Activated T-cell treated with anti-CD3 and anti-CD28 coated beads, Interleukin-2, amount 50 U/mL, for 1 hour (primary cell): ENCODE results near the gene CMTM5.
"Not testable (repeated sequence)": the region's sequence is repeated elsewhere in the genome, so short reads cannot be mapped to it uniquely, and the experiment has no call there.

Source experiments
- DNase-seq: peaks from one replicate; pipeline ENCODE4 v3.0.0-alpha.2; 2020

The CMTM5 gene

GRCh38 chr14:23379366-23380196 is 2.7 kb downstream of the CMTM5 start:
- DNase-seq: peak; percentile 76

GRCh38 chr14:23380197-23380914 is 3.5 kb downstream of the CMTM5 start:
- no peak for DNase-seq

- no peak for DNase-seq
Observed at GRCh38 chr14:23380976-23381375, 4.1 kb downstream of the CMTM5 start.

DNA sequence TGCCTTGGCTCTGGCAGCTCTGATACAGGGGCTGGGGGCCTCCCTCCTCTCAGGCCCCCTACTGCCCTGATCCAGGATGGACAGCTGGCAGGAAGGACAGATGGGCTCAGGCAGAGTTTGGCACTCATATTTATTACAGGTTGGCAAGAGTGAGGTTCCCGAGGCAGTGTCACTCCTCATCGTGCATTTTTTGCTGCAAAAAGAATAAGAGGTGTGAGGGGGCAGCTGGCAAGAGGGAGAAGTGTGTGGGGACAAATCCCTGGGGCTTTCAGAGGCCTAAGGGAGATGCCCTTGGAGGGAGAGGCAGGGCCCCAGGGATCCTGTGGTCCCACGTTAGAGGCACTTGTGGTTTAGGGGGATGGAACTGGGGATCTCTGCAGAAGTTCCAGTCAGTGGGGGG is 5.0 kb downstream of the CMTM5 start:
- no peak for DNase-seq

GRCh38 chr14:23382276-23382675 is 5.4 kb downstream of the CMTM5 start:
- no peak for DNase-seq

DNA sequence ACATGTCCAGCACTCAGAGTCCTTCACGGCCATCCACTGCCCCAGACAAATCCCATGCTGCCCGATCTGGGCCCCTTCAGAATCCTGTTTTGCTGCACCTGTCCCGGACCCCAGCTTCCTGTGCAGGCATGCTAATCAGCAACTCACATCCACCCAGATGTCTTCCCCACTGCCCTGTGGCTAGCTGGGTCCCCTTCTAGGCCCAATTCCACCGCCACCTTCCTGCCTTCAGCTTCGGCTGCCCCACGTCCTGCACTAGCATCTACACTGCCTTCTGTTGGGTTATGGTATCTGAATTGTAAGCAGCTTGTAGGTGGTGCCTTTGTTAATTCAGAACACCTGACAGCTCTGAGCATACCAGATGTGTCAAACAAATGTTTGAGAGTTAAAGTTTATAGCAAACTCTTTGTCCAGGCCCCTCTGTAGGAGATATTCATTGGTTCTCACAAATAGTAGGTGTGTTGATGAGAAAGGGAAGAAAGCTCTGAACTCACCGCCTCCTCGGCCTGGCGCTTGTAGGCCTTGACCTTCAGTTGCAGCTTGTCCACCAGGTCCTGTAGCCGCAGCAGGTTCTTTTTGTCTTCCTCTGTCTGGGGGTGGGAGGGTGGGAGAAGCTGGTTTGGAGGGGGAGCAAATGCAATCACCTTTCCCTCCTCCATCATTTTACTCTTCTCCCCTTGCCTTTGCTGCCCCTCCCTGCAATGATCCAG is 6.0 kb downstream of the CMTM5 start:
- DNase-seq: no peak

- no peak for DNase-seq
Observed at GRCh38 chr14:23384364-23385080, 7.7 kb downstream of the CMTM5 start.

DNA sequence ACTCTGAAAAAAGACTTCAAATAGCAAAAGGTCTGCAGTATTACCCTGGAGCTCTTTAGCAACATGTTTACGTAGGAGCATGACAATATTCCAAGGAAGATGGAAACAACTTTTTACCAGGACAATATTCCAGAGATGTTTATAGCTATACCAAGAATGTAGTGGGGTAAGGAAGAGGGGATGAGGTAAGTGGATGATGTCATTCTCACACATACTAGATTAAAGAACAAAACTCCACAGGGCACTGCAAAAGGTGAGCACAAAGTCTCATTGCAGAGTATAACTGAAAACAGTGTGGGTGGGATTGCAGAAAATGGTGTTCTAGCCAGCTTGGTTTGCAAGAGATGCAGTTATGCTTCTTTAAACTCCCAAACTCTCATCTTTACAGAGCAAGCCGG is 8.4 kb downstream of the CMTM5 start:
- DNase-seq: no peak

DNA sequence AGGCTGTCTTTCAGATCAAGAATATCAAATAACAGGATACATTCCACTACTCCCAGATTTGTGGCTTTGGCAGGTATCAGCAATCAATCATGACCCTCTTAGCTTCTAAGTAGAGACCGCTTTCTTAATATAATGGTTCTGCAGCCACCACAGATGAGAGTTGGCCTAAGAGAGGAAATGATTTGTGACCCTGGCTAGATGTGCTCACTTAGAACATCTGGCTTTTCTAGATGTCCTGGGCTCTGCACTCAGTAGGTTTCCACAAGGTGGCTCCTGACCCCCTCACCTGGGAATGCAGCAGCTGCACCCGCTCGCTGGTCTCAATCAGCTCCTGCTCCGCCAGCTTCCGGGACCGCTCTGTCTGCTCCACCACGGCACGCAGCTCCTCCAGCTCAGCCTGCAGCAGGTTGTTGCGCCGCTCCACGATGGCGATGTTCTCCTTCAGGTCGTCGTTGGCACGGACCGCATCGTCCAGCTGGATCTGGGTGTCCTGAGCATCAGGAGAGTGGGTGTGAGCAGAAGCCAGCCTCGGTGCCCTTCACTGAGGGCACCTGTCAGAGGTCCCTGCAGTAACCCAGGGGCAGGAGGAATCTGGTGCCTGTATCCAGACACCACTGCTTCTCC is 8.9 kb downstream of the CMTM5 start:
- no peak for DNase-seq

- DNase-seq: not testable (repeated sequence)
Observed at GRCh38 chr14:23386266-23386657, 9.4 kb downstream of the CMTM5 start.

- DNase-seq: no peak
Observed at GRCh38 chr14:23386999-23387398, 10.2 kb downstream of the CMTM5 start.

DNA sequence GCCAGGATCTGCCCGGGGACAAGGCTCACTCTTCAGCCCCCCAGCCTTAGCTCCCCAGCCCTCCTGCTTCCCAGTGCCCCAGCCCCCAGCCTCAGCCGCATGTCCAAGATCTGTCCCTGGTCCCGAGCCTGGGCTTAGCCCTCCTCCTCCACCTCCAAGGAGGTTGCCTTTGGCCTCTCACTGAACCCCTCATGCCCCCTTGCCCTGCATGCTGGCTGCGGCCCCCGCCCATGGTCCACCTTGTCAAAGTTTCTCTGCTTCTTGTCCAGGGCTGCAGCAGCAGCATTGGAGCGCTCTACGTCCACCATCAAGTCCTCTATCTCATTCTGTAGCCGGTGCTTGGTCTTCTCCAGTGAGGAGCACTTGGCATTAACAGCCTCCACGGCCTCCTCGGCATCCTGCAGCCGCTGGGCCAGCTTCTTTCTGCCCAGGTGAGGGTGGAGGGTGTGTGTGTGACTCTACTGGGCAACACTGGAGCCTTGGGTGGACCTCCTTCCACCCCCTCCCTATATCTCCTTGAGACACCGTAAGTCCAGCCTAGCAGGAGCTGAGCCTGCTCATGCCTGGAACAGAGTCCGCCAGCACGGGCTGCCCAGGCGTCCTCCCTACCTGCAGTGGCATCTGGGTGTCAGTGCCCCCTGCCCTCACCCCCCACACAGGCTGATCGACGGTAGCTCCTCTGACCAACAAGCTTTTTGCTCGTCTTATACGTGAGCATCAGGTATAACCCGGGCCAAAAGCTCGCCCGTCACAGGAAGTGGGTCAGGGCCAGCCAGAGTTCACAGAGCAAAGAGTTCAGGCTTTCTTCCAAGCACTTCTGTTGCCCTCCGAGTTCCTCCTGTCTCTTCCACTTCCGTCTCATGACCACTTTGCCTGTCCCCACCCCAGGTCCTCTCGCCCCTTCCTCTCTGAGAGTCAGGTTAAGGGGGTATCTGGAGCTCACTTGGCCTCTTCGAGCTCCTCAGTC is 11.4 kb downstream of the CMTM5 start:
- no peak for DNase-seq

- no peak for DNase-seq
Observed at GRCh38 chr14:23388996-23389395, 12.2 kb downstream of the CMTM5 start.

DNA sequence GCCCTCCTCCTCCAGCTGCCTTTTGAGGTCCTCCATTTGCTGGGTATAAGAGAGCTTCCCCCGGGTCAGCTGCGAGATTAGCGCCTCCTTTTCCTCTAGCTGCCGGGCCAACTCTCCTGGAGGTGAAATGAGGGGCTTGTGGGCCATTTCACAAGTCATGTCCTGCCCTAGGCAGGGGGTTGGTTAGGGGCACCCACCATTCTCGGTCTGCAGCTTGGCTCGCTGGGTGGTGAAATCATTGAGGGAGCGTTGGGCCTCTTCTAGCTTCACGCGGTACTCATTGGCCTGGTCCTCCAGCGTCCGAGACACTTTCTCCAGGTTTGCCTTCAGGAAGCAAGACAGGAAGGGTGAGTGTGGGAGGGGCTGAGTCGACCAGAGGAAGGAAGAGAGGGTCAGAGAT is 12.6 kb downstream of the CMTM5 start:
- DNase-seq: no peak

DNA sequence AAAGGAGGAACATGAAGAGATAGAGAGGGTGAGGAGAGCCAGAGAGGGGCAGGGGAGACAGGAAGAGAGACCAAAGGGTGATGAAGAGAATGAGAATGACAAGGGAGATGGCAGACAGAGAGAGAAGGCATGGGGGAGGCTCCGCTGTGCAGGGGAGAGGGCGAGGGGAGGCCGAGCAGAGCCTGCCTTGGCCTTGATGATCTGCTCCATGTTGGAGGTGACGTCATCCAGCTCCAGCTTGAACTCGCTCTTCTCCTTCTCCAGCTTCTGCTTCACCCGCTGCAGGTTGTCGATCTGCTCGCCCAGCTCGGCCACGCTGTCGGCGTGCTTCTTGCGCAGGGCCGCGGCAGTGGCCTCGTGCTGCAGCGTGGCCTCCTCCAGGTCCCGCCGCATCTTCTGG is 13.0 kb downstream of the CMTM5 start:
- not testable (repeated sequence) for DNase-seq

DNA sequence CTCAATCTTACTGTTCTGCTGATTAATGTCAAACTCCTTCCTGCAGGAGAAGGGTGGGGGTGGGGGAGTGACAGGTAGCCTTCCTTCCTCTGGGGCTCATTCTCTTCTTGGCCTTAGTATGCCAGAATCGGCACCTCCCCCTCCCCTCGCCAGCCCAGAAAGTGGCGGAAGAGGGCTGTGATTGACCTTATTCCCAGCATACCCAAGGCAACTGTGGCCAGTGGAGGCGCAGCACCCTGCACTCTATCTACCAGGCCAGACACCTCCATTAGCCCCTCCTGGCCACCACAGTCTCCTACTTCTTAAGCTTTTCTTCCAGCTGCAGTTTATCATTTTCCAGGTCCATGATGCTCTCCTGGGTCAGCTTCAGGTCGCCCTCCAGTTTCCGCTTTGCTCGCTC is 15.8 kb downstream of the CMTM5 start:
- DNase-seq: no peak

- DNase-seq: no peak
Observed at GRCh38 chr14:23396126-23396525, 19.3 kb downstream of the CMTM5 start.

GRCh38 chr14:23396781-23397407 is 20.0 kb downstream of the CMTM5 start:
- DNase-seq: no peak

- DNase-seq: no peak
Observed at GRCh38 chr14:23398348-23398747, 21.5 kb downstream of the CMTM5 start.

DNA sequence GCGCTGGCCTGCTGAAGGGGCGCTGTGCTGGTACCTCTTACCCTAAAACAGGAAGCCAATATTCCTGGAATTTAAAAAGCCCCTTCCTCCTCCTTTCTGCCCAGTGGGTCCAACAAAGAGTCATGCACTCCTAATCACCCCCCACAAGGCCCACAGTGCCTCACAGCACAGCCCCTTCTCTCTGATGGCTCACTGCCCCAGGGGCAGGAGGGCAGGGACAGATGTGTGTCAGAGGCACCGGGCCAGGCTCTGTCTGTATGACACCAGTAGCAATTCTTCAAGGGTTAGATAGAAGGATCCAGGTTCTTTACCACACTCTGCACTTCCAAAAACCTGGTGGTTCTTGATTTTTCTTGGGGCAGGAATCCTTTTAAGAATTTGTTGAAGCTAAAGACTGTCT is 22.3 kb downstream of the CMTM5 start:
- DNase-seq: no peak

GRCh38 chr14:23399591-23399990 is 22.7 kb downstream of the CMTM5 start:
- no peak for DNase-seq
